ENCODE data around the gene MUSK. TPM values are rescaled to one million over a fixed set of nuclear protein-coding genes. Genes with fewer than 3 reads are reported as not detected.

The MUSK gene
- total and polyA plus RNA-seq, 2 donors (not counting 3 experiments of a cell fraction or from before 2014, with no cell fraction given), result 0.08 TPM; not detected in 1

- intact Hi-C loops (cut with micrococcal nuclease), result no loop called here
- dilution Hi-C loops (cut with MboI; ENCODE audit: extremely low pct_ligation_motif_present, low sequenced_read_pairs), result no loop called here
- POLR2A ChIA-PET, result no interaction called here
- no peak overlapping the region for H3K4me2 ChIP-seq (ENCODE audit: insufficient read depth, low read length)
- DNase-seq (ENCODE audit: low read depth, low spot score) (no peak), FAIRE-seq (no peak)
- H3K4me1 ChIP-seq (ENCODE audit: control insufficient read depth, extremely low read depth, insufficient read depth, low read length), result peaks cover 12% of the 10 kb centered on the region
- BruUV-seq (replicated peaks), result no TSS peak
- H3K79me2 ChIP-seq (ENCODE audit: control insufficient read depth, insufficient read depth, low read length), result no peaks in the 10 kb centered on the region
- H3K27ac ChIP-seq (ENCODE audit: insufficient read depth, low read depth, low read length), result no peak overlapping the region
- TF ChIP-seq CTCF (IDR thresholded peaks at IDR 0.05; ENCODE audit: extremely low read depth in 1 of 2, insufficient read depth in 1 of 2, low read depth in 1 of 2, low read length in 2 of 2) (no peak), POLR2AphosphoS5 (IDR thresholded peaks at IDR 0.05; ENCODE audit: insufficient read depth, low read depth, low read length) (no peak), MYC (IDR thresholded peaks at IDR 0.05; ENCODE audit: low read depth, low read length) (no peak), POLR2A (IDR thresholded peaks at IDR 0.05; ENCODE audit: low read depth, low read length) (no peak), FOS (IDR thresholded peaks at IDR 0.05; ENCODE audit: borderline replicate concordance, insufficient read depth, low read length) (no peak), JUN (IDR thresholded peaks at IDR 0.05; ENCODE audit: borderline replicate concordance, insufficient read depth, insufficient read length, low read depth) (no peak), EZH2 (IDR thresholded peaks at IDR 0.05; ENCODE audit: borderline replicate concordance, low read depth, low read length, severe bottlenecking) (no peak), MAX (IDR thresholded peaks at IDR 0.05; ENCODE audit: insufficient read depth, insufficient read length) (no peak)
- H3K9ac ChIP-seq (replicated peaks; ENCODE audit: extremely low read depth, insufficient read depth, low read length), result no peak overlapping the region
- CTCF ChIA-PET, result no interaction called here
- H3K9me1 ChIP-seq (replicated peaks; ENCODE audit: control insufficient read depth, extremely low read depth, insufficient read depth, low read length), result no peaks in the 10 kb centered on the region
- no peaks in the 10 kb centered on the region for H4K20me1 ChIP-seq (replicated peaks; ENCODE audit: control insufficient read depth, extremely low read depth, insufficient read depth, low read length)
- no peak overlapping the region for H2AFZ ChIP-seq (ENCODE audit: low read depth, low read length)
- no peaks in the 10 kb centered on the region for H3K27me3 ChIP-seq (ENCODE audit: control insufficient read depth in 2 of 2, insufficient read depth in 2 of 2, low read length in 2 of 2)
- no peak overlapping the region for H3K4me3 ChIP-seq (replicated peaks in 1 of 3; ENCODE audit: insufficient read depth in 1 of 3, low read depth in 1 of 3, low read length in 3 of 3)
- no peaks in the 10 kb centered on the region for H3K9me3 ChIP-seq (replicated peaks; ENCODE audit: control insufficient read depth, insufficient read depth, low read length)
- H3K36me3 ChIP-seq (ENCODE audit: control insufficient read depth in 2 of 2, extremely low read depth in 1 of 2, insufficient read depth in 2 of 2, low read length in 2 of 2), result no peaks in the 10 kb centered on the region
Observed at GRCh38 chr9:110703669-110704068, 35.1 kb downstream of the MUSK start.

All from endothelial cell of umbilical vein (primary cell).